OCI-LY1 (cell line): ENCODE data around the gene RAPGEF6.

ENCODE experiments used
- H2AFZ ChIP-seq: fragments of 200-600 bp; sonication (generic), shearing (Covaris generic); 2 replicates; pipeline ENCODE4 v1.6.0; 2014; ENCODE audit warnings: antibody characterized with exemption, mild to moderate bottlenecking, low read length
- H3F3A ChIP-seq: fragments of 200-600 bp; sonication (generic), shearing (Covaris generic); 2 replicates; pipeline ENCODE4 v1.6.0; 2014; ENCODE audit warnings: mild to moderate bottlenecking, antibody characterized with exemption, low read length, moderate library complexity; ENCODE audit not compliant: insufficient read depth
- H3K27ac ChIP-seq: fragments of 200-600 bp; sonication (generic); 2 replicates; pipeline ENCODE4 v1.5.1; 2014; ENCODE audit warnings: low read length, mixed run types, mild to moderate bottlenecking, low read depth; ENCODE audit not compliant: poor library complexity, severe bottlenecking
- H3K27me3 ChIP-seq: fragments of 200-600 bp; sonication (generic); 2 replicates; pipeline ENCODE4 v1.6.0; 2014; ENCODE audit warnings: antibody characterized with exemption, mild to moderate bottlenecking, low read length, moderate library complexity; ENCODE audit not compliant: insufficient read depth
- H3K36me3 ChIP-seq: fragments of 200-600 bp; sonication (generic); 2 replicates; pipeline ENCODE4 v1.6.1; 2014; ENCODE audit warnings: mild to moderate bottlenecking, antibody characterized with exemption, low read length, moderate library complexity, mixed read lengths; ENCODE audit not compliant: insufficient read depth
- H3K4me1 ChIP-seq: fragments of 200-600 bp; sonication (generic); 2 replicates; pipeline ENCODE4 v1.5.1; 2014; ENCODE audit warnings: mild to moderate bottlenecking, low read length, moderate library complexity; ENCODE audit not compliant: insufficient read depth, severe bottlenecking
- H3K4me2 ChIP-seq: fragments of 200-600 bp; sonication (generic), shearing (Covaris generic); 2 replicates; pipeline ENCODE4 v1.6.1; 2014; ENCODE audit warnings: low read length
- H3K4me3 ChIP-seq: fragments of 200-600 bp; sonication (generic); 2 replicates; pipeline ENCODE4 v1.5.1; 2014; ENCODE audit warnings: low read length, low read depth, mild to moderate bottlenecking, mixed read lengths; ENCODE audit not compliant: poor library complexity, severe bottlenecking
- H3K79me2 ChIP-seq: fragments of 200-600 bp; shearing (Covaris generic); 2 replicates; pipeline ENCODE4 v1.6.1; 2016; ENCODE audit warnings: mixed run types, low read length, mixed read lengths; ENCODE audit not compliant: insufficient read depth
- H3K9ac ChIP-seq: fragments of 200-600 bp; sonication (generic), shearing (Covaris generic); 2 replicates; pipeline ENCODE4 v1.6.1; 2014; ENCODE audit warnings: mild to moderate bottlenecking, low read length, mixed read lengths
- H3K9me2 ChIP-seq: fragments of 200-600 bp; sonication (generic), shearing (Covaris generic); 2 replicates; pipeline ENCODE4 v1.6.1; 2014; ENCODE audit warnings: low read depth, mild to moderate bottlenecking, low read length, mixed read lengths
- H3K9me3 ChIP-seq: fragments of 200-600 bp; shearing (Covaris generic); 2 replicates; pipeline ENCODE4 v1.6.1; 2014; ENCODE audit warnings: low read length, mixed read lengths
- H4K20me1 ChIP-seq: fragments of 200-600 bp; sonication (generic), shearing (Covaris generic); 2 replicates; pipeline ENCODE4 v1.6.0; 2016; ENCODE audit warnings: mild to moderate bottlenecking, low read length; ENCODE audit not compliant: insufficient read depth
- EZH2 ChIP-seq: fragments of 200-600 bp; sonication (generic), shearing (Covaris generic); IDR thresholded peaks from 2 replicates; pipeline ENCODE4 v1.8.0; 2017; ENCODE audit warnings: borderline replicate concordance, mixed run types, mild to moderate bottlenecking, antibody characterized with exemption, low read length, moderate library complexity, mixed read lengths
- TF ChIP-seq, protein P1 (sequence below): fragments of 200-600 bp; sonication (generic), shearing (Covaris generic); IDR thresholded peaks from 2 replicates; pipeline ENCODE4 v1.5.1; 2017; ENCODE audit warnings: mild to moderate bottlenecking, antibody characterized with exemption, low read length, moderate library complexity, mixed read lengths

RAPGEF6 gene

DNA sequence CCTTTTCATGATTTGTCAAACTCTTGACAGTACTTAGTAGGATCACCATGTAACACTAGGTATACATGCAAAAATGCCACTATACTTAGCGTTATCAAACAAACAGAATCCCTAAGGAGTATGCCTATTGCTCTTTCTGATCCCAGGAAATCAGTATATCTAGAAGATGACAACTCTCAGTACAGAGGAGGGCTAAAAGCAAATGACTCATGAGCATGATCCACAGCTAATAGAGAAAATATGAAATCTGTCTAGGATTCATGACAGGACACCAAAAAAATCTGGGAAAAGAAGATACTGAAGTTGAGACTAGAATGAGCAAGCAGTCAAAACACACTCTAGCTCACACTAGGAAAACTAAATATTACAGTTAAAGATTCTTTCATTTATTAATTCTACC is 89.2 kb downstream of the RAPGEF6 start:
- no peaks in the 10 kb centered on the region for H3F3A ChIP-seq
- H2AFZ ChIP-seq: no peak overlapping the region
- H3K9me3 ChIP-seq: no peaks in the 10 kb centered on the region
- H3K9me2 ChIP-seq: no peaks in the 10 kb centered on the region
- no peaks in the 10 kb centered on the region for H4K20me1 ChIP-seq
- H3K4me1 ChIP-seq: peaks cover 7% of the 10 kb centered on the region
- peaks cover 84% of the 10 kb centered on the region for H3K36me3 ChIP-seq
- H3K9ac ChIP-seq: no peak overlapping the region
- no peak overlapping the region for H3K4me3 ChIP-seq
- no peak overlapping the region for H3K27ac ChIP-seq
- TF ChIP-seq EZH2: no peak
- TF ChIP-seq, protein P1, sequence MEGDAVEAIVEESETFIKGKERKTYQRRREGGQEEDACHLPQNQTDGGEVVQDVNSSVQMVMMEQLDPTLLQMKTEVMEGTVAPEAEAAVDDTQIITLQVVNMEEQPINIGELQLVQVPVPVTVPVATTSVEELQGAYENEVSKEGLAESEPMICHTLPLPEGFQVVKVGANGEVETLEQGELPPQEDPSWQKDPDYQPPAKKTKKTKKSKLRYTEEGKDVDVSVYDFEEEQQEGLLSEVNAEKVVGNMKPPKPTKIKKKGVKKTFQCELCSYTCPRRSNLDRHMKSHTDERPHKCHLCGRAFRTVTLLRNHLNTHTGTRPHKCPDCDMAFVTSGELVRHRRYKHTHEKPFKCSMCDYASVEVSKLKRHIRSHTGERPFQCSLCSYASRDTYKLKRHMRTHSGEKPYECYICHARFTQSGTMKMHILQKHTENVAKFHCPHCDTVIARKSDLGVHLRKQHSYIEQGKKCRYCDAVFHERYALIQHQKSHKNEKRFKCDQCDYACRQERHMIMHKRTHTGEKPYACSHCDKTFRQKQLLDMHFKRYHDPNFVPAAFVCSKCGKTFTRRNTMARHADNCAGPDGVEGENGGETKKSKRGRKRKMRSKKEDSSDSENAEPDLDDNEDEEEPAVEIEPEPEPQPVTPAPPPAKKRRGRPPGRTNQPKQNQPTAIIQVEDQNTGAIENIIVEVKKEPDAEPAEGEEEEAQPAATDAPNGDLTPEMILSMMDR: no peak
- no peak overlapping the region for H3K4me2 ChIP-seq
- no peaks in the 10 kb centered on the region; the same call in 1 of the 2 replicates for H3K79me2 ChIP-seq
- no peaks in the 10 kb centered on the region for H3K27me3 ChIP-seq

DNA sequence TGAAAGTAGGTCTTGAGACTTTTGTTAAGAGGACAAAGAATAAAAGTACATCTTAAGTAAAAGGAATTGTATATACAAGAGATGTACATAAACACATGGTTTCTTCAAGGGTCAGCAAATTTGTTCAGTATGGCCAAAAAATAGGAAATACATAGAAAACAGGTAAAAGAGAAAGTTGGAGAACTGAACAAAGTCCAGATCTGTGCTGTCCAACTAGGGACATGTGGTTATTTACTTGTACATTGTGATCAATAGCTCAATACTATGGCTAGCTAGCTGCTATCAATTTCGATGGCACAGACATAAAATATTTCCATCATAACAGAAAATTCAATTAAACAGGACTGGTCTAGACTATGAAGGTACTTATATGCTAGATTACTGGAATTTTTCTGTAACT is 92.3 kb downstream of the RAPGEF6 start:
- H3K79me2 ChIP-seq: peaks cover 4% of the 10 kb centered on the region; the same call in 1 of the 2 replicates
- H3K4me3 ChIP-seq: no peak overlapping the region
- H3K9me3 ChIP-seq: no peaks in the 10 kb centered on the region
- H3K9me2 ChIP-seq: no peaks in the 10 kb centered on the region
- no peak for TF ChIP-seq EZH2
- TF ChIP-seq, protein P1: no peak
- no peaks in the 10 kb centered on the region for H4K20me1 ChIP-seq
- H2AFZ ChIP-seq: no peak overlapping the region
- no peak overlapping the region for H3K9ac ChIP-seq
- H3K4me1 ChIP-seq: no peaks in the 10 kb centered on the region
- no peak overlapping the region for H3K4me2 ChIP-seq
- no peak overlapping the region for H3K27ac ChIP-seq
- H3K36me3 ChIP-seq: peaks cover 88% of the 10 kb centered on the region
- H3F3A ChIP-seq: no peaks in the 10 kb centered on the region
- H3K27me3 ChIP-seq: no peaks in the 10 kb centered on the region

DNA sequence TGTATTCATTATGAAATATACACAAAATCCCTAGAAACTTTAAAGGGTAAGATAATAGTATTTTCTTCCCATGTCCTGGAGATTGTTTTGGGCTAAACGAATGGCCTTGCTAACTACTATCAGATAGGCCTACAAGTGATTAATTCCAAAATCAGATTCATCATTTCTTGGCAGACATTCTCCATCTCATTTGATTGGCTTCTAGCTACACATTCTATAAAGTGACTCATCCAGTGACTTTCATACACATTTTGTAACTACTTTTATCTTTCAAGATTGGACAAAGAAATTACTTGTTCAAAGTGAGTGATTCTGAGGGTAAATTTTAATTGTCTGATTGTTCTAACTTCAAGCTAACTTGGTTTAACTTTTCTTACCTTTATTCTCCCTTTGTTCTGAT is 93.3 kb downstream of the RAPGEF6 start:
- H4K20me1 ChIP-seq: no peaks in the 10 kb centered on the region
- TF ChIP-seq EZH2: no peak
- TF ChIP-seq, protein P1: no peak
- no peak overlapping the region for H3K9ac ChIP-seq
- no peaks in the 10 kb centered on the region for H3K27me3 ChIP-seq
- 0 out of 2 replicates have a peak, but pooled peaks cover 4% of the 10 kb centered on the region for H3K79me2 ChIP-seq
- H3K36me3 ChIP-seq: peaks cover 80% of the 10 kb centered on the region
- no peak overlapping the region for H3K27ac ChIP-seq
- H3K9me3 ChIP-seq: no peaks in the 10 kb centered on the region
- no peak overlapping the region for H3K4me2 ChIP-seq
- peaks cover 7% of the 10 kb centered on the region for H3K4me1 ChIP-seq
- no peaks in the 10 kb centered on the region for H3F3A ChIP-seq
- H3K4me3 ChIP-seq: no peak overlapping the region
- H3K9me2 ChIP-seq: no peaks in the 10 kb centered on the region
- no peak overlapping the region for H2AFZ ChIP-seq
